ENCODE data around the gene CLEC4G.

DNA sequence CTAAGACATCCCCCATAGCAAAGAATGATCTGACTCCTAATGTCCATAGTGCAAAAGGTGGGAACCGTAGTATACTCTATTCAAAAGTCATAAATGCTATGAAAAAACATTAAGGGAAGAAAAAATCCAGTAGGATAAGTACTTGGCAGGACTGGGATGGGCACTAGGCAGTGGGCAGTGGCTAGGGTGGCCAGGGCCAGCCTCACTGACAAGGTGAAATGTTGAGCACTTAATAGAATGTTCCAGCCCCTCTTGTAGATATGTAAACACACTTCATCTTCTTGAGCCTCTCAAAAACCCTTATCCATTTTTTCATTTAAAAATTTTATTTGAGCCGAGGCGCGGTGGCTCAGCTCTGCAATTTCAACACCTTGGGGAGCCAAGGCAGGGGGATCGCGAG is 1.5 kb upstream of the CLEC4G start:
- TF ChIP-seq, protein P1, sequence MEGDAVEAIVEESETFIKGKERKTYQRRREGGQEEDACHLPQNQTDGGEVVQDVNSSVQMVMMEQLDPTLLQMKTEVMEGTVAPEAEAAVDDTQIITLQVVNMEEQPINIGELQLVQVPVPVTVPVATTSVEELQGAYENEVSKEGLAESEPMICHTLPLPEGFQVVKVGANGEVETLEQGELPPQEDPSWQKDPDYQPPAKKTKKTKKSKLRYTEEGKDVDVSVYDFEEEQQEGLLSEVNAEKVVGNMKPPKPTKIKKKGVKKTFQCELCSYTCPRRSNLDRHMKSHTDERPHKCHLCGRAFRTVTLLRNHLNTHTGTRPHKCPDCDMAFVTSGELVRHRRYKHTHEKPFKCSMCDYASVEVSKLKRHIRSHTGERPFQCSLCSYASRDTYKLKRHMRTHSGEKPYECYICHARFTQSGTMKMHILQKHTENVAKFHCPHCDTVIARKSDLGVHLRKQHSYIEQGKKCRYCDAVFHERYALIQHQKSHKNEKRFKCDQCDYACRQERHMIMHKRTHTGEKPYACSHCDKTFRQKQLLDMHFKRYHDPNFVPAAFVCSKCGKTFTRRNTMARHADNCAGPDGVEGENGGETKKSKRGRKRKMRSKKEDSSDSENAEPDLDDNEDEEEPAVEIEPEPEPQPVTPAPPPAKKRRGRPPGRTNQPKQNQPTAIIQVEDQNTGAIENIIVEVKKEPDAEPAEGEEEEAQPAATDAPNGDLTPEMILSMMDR (conservative IDR thresholded peaks at IDR 0.05) = no peak
- TF ChIP-seq EZH2 (IDR thresholded peaks at IDR 0.05; ENCODE audit: low read depth) = no peak
